ENCODE measurements around the gene CUZD1.

The CUZD1 gene

DNA sequence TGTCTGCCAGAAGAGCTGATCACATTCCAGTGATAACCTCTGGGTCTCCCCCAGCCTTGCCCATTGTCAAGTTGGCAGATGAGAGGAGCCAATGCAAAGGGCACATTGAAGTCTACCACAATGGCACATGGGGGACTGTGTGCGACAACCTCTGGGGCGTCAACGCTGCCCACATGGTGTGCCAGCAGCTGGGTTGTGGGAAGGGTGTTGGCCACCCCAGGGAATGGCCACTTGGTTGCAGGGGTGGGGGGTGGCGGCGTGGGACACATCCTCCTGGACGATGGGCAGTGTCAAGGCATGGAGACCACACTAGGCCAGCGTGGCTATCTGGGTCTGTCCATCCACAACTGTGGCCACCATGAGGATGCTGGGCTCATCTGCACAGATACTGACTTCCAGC is 43.4 kb downstream of the CUZD1 start:
- DNase-seq: no peak

DNA sequence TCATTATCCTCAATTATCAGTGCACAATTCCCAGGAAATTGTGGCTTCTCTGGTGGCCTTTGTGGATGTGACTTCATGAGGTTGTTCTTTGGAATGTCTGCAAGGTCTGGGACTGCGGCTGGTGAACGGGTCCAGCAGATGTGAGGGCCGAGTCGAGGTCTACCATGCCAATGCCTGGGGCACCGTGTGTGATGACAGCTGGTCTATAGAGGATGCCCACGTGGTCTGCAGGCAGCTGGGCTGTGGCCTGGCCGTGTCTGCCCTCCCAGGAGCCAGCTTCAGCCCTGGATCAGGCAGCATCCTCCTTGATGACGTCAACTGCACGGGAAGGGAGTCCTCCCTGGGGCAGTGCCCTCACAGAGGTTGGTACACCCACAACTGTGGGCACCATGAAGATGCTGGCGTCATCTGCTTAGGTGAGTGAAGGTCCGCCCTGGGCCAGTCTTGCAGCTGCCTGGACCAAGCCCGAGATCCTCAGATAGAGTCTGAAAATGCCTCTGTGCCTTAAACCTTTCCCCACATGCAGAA is 46.9 kb downstream of the CUZD1 start:
- DNase-seq: no peak

- DNase-seq: no peak
These were observed 48.9 kb downstream of the CUZD1 start for GRCh38 chr10:122796796-122797195.

GRCh38 chr10:122795924-122796323 is 49.7 kb downstream of the CUZD1 start:
- no peak for DNase-seq

GRCh38 chr10:122786269-122786668 is 59.4 kb downstream of the CUZD1 start:
- DNase-seq: no peak

GRCh38 chr10:122782911-122783310 is 62.7 kb downstream of the CUZD1 start:
- no peak for DNase-seq

Measured in activated CD8-positive, alpha-beta memory T cell treated with anti-CD3 and anti-CD28 coated beads, Interleukin-2, amount 50 U/mL, for 4 hours (primary cell).